ENCODE data around the gene UGT2B15.
"Not testable (repeated sequence)": the region's sequence is repeated elsewhere in the genome, so short reads cannot be mapped to it uniquely, and the experiment has no call there.

The UGT2B15 gene

DNA sequence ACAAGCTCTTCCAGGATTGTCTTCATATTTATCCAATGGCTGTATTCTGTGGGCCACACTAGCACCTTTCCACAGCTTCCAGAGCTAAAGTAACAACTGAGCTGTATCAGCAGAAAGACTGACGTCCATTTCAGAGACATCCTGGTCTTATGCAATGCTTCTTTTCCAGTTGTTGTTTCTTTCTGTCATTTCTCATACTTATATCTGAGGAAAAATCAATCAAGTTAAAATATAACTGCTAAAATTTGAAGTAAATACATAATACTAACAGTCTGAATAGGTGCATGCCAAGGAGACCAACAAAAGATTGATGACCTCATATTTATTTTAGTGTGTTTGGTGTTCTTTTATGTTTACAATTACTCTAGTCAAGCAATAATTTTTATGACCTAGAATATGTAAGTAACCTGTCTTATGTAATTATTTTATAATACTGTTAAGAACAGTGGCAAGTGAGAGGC lies at the start of gene UGT2B15:
TSS of gene UGT2B15 (minus strand) at position 174 of the 461 bp plus-strand sequence. CDS start at position 140, 34 bp downstream.
- not testable (repeated sequence) for DNase-seq

DNA sequence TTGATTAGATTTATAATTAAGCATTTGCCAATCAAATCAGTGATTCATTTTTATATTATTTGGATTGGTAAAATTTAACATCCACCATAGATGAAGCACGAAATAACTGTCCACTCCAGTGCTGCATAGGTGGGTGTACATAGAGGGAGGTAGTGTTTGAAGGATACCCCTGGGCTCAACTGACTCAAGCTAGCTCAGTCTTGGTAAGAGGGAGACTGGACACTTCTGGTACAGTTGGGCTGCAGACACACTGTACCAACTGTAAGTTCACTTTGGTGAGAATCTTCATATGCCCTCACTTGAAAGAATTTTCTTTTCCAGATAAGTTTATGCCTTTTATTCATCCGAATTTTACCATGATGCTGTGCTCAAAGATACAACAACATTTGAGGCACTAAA lies 48.6 kb upstream of the UGT2B15 start:
- no peak for DNase-seq

DNA sequence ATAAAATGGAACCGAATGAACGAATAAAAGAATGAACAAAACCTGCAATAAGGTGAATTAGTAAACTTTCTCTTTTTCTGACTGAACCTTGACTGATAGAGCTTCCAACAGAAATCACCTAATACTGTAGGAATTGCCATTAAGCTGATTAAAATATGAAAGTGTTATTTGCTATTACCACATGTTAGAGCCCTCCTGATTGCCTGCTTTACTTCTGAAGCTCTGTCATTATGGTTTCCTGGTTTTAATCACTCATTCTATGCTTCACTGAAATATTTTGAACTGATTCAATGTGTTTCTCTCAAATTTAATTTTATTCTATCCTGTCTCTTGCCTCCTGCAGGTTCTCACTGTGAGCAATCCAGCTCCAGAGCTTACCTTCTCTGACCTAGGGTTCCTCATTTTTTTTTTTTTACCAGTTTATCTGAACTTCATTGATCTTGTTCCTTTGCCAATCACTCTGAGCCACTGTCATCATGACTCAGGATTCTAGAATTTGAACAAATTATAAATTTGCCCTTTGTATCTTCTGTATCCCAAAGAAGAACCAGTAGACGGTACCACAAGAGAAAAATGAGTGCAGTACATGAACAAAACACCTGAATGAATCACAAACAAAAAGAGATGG lies 48.1 kb upstream of the UGT2B15 start:
- no peak for DNase-seq

DNA sequence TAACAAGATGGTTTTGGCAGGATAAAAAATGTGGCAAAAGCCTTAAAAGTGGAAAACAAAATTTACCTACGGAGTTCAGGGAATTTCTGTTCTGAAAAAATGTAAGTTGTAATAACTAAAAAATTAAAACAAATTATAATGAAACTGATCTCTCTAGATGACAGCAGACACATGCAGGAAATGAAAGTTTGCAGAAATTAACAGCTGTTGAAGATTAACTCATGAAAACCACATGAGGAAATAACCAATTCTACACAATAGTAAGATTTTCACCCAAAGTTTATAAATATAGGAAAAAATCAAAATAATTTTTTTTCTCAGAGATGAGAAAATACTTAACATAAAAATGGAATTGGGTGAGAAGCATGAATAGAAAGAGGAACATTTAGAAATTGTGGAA lies 47.5 kb upstream of the UGT2B15 start:
- DNase-seq: no peak

DNA sequence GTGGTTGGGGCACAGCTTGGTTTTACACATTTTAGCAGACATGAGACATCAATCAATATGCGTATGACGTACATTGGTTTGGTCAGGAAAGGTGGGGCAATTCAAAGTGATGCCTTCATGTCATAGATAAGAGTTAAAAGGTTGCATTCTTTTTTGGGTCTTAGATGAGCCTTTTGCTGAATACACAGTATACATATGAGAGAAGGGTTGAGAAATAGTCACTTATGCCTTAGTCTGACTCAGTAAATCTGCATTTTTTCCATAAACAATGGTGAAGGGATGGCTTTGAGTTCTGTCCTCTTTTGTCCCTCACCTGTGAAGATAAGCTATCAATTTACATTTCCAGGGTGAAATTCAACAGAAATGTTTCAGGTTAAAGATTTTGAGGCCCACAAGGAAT lies 43.9 kb upstream of the UGT2B15 start:
- no peak for DNase-seq

DNA sequence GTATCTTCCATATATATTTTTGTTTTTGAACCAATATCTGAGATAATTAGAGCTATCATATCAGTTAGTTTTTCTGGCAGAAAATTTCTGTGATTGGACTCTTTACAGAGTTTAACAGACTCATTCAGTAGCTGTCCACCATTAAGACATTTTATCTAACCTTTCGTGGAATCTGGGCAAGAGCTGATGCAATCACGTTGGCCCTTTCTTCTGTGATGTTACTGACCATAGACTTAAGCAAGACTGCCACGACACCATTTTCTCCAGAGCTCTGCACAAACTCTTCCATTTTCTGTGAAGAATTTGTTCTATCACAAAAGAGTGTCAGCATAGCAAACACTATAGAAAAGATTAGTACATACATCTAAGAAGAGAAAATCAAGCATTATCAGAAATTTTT lies 41.8 kb upstream of the UGT2B15 start:
- no peak for DNase-seq

DNA sequence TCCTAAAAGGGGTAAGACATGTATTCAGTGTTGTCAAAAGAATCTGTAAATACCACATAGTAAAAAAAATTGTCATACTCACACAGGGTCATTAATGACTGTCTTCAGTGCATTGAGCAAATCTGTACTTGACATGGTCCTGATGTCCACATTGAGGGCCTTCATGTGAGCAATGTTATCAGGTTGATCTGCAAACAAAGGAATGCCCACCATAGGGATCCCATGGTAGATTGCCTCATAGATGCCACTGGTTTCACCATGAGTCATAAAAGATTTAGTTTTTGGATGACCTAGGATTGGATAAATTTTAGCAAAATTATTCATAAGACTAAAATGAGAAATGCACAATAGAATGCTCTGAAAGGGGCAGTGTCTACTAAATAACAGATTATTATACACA lies 38.1 kb upstream of the UGT2B15 start:
- no peak for DNase-seq

DNA sequence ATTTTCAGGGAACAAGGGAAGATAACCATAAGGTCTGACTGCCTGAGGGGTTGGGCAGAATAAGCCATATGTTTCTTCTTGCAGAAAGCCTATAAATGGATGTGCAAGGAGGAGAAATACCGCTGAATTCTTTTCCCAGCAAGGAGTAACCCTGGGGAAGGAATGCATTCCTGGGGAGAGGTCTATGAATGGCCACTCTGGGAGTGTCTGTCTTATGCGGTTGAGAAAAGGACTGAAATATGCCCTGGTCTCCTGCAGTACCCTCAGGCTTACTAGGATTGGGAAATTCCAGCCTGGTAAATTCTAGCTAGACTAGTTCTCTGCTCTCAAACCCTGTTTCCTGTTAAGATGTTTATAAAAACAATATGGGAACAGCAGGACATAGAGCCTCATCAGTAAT lies 32.7 kb upstream of the UGT2B15 start:
- not testable (repeated sequence) for DNase-seq

DNA sequence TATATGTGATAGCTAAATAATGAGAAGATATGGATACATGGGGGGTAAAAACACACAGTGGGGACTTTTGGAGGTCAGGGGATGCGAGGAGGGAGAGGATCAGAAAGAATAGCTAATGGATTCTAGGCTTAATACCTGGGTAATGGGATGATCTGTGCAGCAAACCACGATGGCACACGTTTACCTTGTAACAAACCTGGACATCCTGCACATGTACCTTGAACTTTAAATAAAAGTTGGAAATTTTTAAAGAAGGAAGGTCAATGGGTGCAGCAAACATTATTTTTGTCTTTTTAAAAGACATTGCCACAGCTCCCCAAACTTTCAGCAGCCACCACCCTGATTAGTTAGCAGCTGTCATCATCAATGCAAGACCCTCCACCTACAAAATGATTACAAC lies 29.7 kb upstream of the UGT2B15 start:
- no peak for DNase-seq

DNA sequence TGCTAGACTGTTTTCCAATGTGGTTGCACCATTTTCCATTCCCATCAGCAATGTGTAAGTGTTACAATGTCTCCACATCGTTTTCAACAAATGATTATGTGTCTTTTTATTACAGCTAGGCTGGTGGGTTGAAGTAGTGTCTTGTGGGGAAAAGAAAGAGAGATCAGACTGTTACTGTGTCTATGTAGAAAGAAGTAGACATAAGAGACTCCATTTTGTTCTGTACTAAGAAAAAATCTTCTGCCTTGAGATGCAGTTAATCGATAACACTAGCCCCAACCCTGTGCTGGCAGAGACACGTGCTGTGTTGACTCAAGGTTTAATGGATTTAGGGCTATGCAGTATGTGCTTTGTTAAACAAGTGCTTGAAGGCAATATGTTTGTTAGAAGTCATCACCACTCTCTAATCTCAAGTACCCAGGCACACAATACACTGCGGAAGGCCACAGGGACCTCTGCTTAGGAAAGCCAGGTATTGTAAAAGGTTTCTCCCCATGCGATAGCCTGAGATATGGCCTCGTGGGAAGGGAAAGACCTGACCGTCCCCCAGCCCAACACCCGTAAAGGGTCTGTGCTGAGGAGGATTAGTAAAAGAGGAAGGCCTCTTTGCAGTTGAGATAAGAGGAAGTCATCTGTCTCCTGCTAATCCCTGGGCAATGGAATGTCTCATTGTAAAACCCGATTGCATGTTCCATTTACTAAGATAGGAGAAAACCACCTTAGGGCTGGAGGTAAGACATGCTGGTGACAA lies 23.0 kb upstream of the UGT2B15 start:
- no peak for DNase-seq

DNA sequence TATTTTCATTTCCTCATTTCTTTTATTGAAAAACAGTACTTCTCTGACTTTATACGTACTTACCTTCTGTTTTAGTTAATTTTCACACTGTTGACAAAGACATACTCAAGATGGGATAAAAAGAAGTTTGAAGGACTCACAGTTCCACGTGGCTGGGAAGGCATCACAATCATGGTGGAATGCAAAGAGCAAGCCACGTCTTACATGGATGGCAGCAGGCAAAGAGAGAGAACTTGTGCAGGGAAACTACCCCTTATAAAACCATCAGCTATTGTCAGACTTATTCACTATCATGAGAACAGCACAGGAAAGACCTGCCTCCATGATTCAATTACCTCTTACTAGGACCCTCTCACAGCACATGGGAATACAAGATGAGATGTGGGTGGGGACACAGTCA lies 20.7 kb upstream of the UGT2B15 start:
- no peak for DNase-seq

DNA sequence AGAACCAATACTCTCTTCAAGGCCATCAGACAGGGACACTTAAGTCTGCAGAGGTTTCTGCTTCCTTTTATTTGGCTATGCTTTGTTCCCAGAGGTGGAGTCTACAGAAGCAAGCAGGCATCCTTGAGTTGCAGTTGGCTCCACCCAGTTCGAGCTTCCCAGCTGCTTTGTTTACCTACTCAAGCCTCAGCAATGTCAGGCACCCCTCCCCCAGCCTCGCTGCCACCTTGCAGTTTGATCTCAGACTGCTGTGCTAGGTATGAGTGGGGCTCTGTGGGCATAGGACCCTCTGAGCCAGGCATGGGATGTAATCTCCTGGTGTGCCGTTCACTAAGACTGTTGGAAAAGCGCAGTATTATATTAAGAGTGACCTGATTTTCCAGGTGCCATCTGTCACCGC lies 12.6 kb upstream of the UGT2B15 start:
- no peak for DNase-seq

DNA sequence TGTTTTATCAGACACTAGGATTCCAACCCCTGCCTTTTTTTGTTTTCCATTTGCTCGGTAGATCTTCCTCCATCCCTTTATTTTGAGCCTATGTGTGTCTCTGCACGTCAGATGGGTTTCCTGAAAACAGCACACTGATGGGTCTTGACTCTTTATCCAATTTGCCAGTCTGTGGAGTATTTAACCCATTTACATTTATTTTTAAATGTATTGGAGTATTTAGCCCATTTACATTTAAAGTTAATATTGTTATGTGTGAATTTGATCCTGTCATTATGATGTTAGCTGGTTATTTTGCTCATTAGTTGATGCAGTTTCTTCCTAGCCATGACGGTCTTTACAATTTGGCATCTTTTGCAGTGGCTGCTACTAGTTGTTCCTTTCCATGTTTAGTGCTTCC lies 10.8 kb upstream of the UGT2B15 start:
- not testable (repeated sequence) for DNase-seq

DNA sequence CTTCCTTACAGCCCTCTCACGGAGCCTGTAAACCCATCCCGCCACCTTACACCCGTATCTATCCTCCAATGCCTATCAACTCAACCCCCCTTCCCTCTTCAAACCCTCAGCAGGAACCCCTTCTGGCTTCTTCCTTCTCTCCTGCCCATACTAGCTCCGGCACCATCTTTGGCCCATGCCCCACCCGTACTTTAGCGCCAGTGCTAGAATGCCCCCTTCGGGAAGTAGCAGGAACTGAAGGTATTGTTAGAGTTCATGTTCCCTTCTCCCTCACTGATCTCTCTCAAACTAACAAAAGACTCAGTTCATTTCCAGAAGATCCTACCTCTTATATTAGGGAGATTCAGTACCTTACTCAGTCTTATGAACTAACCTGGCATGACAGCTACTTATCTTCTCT lies 2.7 kb upstream of the UGT2B15 start:
- no peak for DNase-seq

DNA sequence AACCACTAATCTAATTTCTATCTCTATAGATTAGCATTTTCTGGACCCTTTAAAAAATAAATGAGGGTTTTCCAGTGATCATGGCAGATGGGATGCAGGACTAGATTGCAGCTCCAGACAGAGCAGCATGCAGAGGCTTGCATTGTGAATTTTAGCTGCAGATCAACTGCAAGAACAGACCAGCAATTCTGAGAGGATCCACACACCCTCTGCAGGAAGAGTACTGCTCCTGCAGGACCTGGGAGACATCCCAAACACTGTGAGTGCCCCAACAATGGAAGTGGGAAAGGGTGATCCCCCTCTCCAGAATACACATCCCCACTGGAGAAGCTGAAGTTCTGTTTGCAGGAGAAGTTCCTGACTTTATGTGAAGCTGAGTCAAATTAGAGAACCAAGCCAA lies 765 bp upstream of the UGT2B15 start:
- not testable (repeated sequence) for DNase-seq

DNA sequence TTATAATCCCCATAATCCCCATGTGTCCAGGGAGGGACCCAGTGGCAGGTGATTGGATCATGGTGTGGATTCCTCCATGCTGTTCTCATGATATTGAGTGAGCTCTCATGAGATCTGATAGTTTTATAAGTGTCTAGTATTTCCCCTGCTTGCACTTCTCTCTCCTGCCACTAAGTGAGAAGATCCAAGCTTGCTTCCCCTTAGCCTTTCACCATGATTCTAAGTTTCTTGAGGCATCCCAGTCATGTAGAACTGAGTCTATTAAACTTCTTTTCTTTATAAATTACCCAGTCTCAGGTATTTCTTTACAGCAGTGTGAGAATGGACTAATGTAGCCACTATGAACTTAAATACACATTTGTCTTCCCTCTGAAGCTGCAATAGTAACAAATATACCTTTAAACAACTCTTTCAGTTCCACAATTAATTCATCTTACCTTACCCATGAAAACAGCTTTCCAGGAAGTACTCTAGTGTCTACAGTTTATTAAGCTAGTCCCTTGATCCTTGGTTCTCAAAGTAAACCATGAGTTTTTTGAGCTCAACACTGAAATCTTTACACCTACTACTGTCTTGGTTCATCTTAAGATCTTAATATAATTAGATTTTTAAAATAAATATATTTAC lies 1.8 kb downstream of the UGT2B15 start:
- not testable (repeated sequence) for DNase-seq

DNA sequence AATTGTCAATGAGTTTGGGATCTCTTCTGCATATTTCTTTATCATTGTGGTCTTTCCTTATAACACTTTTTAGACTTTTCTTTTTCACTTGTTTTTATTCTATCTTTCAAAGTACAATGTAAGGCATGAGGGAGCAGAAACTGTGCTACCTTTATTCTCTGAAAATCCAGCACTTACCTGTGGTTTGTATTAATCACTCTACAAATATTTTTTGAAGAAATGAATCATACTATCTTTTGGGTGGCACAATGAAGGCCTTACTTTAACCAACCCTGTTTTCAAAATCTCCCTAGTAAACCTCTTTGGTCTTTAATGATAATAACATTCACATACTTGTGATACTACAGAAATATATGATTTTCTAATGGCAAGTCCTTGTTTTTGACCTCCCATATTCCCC lies 2.9 kb downstream of the UGT2B15 start:
- not testable (repeated sequence) for DNase-seq

DNA sequence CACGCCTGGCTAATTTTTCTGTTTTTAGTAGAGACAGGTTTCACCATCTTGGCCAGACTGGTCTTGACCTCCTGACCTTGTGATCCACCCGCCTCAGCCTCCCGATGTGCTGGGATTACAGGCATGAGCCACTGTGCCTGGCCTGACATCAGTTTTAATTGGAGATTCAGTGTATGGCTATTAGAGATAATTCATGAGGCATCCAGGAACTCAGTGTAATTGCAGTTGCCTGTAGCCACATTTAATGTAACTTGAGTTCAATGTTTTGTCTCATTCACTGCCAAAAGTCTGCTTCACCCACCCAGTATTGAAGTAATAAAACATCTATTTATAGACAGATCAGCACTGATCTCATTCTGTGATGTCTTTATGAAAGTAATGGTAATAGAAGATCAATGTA lies 5.7 kb downstream of the UGT2B15 start:
- DNase-seq: not testable (repeated sequence)

DNA sequence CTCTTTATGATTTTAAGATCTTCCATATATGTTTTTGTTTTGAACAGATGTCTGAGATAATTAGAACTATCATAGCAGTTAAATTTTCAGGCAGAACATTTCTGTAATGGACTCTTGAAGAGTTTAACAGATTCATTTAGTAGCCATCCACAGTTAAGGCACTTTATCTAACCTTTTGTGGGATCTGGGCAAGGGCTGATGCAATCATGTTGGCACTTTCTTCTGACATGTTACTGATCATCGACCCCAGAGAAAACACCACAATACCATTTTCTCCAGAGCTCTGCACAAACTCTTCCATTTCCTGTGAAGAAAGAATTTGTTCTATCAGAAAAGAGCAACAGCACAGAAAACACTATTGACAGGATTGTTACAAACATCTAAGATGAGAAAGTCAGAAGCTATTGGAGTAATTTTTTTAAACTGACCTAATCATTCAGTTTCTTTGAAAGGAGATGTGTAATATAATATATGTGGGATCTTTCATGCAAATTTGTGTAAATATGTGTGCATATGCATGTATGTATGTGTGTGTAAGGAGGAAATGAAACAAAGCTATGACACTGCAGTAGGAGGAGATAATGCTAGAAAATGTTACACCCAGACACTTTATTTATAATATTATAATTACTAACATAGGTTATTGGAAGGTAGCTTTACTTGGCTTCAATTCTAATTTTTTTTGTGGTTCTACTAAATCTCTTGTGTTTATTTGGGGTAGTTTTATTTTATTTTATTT lies 7.4 kb downstream of the UGT2B15 start:
- DNase-seq: not testable (repeated sequence)

DNA sequence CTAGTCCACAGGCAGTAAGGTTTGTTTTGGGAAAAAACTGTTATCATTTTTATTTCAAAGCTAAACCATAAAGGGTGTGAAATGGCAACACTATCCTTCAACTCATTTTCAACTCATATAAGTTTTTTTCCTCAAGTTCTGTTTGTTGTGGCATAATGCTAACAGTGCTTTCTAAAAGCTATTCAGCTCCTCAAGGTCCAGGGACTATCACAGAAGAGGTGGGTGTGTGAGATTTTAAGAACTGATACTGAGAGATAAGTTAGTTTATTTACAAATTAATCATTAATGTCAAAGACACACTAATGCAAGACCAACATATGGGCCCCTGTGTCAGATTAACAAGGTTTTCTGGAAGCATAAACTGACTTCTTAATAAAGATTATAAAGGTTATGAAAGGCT lies 11.8 kb downstream of the UGT2B15 start:
- no peak for DNase-seq

DNA sequence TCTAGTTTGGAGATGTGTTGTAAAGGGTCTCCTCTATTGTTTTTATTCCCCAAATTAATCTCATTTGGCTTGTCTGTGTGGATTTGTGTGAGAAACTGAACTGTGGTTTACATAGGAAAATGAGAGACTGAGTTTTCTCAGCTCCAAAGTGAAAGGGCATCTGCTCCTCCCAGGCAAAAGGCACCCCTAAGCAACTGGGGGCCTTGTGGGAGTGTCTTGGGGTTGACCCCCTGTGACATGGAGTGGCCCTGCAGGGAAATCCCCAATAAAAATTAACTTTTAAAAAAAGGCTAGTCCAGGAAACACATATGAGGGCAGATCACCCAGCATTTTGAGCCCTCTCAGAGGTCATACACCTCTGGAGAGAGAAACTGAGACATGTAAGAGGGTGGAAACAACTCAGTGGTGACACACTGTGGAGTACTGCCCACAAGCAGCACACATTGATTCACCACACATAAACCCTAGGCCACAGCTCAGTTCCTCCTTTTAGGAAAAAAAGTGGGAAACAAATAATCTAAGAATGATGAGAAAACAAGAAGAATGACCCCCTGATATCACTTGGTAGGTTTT lies 13.3 kb downstream of the UGT2B15 start:
- not testable (repeated sequence) for DNase-seq

DNA sequence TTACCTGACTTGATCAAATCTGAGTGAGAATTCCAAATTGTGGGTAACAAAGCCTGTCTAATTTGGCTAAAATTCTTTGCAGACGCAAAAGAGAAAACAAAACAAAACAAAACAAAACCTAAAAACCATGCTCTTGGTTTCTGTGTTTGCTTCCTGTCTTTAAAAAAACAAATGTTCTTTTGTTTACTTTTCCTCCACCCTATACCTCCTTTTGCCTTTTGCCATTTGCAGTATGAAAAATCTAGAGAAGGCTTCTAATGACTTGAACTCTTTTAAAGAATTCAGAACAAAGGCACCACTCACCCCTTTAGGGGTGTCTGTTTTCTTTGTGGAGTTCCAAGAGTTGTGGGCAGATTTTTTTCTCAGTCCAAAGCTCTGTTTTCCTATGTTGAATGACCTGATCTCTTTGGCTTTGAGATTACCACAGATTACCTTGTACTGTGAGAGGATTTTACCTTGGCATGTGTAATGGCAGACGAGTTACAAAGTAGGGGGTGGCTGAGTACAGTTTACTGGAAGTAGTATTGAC lies 13.9 kb downstream of the UGT2B15 start:
- not testable (repeated sequence) for DNase-seq

All from fibroblast of skin of right biceps (primary cell).